Ovary (tissue), 3 donors: ENCODE data around the gene IRF8.

Source experiments
- CTCF ChIP-seq, 3 donors: fragments of 450-650 bp in 2 of 3; fragments of 200-600 bp in 1 of 3; IDR thresholded peaks; one replicate each; pipeline versions ENCODE4 v1.5.1 to v1.8.0; 2016 to 2022; ENCODE audit warnings: antibody characterized with exemption in 3 of 3, mild to moderate bottlenecking in 1 of 3
- EP300 ChIP-seq: sonication (generic); formaldehyde crosslinking; IDR thresholded peaks from one replicate; pipeline ENCODE4 v1.6.1; 2017; ENCODE audit warnings: antibody characterized with exemption
- POLR2A ChIP-seq: fragments of 450-650 bp; IDR thresholded peaks from one replicate; pipeline ENCODE4 v1.6.1; 2017; ENCODE audit warnings: antibody characterized with exemption, mild to moderate bottlenecking, moderate library complexity
- donor health status: DM: no; HTN: no; CAD: no.

GRCh38 chr16:85859818-85860125 is 39.2 kb upstream of the IRF8 start:
- TF ChIP-seq CTCF (IDR thresholded peaks at IDR 0.05) (no peak), POLR2A (no peak), EP300 (no peak)
